Brain microvascular endothelial cell (primary cell): Measurements from ENCODE around the gene TRIM56.
"Not testable (repeated sequence)": the region's sequence is repeated elsewhere in the genome, so short reads cannot be mapped to it uniquely, and the experiment has no call there.

ENCODE experiments used
- DNase-seq: peaks from one replicate; pipeline ENCODE4 v3.0.0-alpha.2; 2020
- H3K27ac ChIP-seq: fragments of 250-450 bp; sonication (Bioruptor Pico); 2 replicates; pipeline ENCODE4 v1.5.1; 2020; ENCODE audit warnings: mild to moderate bottlenecking, moderate library complexity
- H3K27me3 ChIP-seq: fragments of 250-450 bp; sonication (Bioruptor Pico); replicated peaks from 2 replicates; pipeline ENCODE4 v1.5.1; 2020; ENCODE audit warnings: mild to moderate bottlenecking
- H3K36me3 ChIP-seq: fragments of 250-450 bp; sonication (Bioruptor Pico); replicated peaks from 2 replicates; pipeline ENCODE4 v1.5.1; 2020; ENCODE audit warnings: mild to moderate bottlenecking
- H3K4me3 ChIP-seq: 2 replicates; pipeline ENCODE4 v1.5.1; 2011; ENCODE audit warnings: low read depth, mild to moderate bottlenecking, control low read depth, low read length, moderate library complexity
- CTCF ChIP-seq: IDR thresholded peaks from 2 replicates; pipeline ENCODE4 v1.5.1; 2011; ENCODE audit warnings: low read depth, mild to moderate bottlenecking, moderate library complexity, low read length, control low read depth, inconsistent platforms; ENCODE audit errors: missing control alignments
- in situ Hi-C: cut with HindIII; loops from 2 replicates; pipeline ENCODE4 v1.10.0; 2017; ENCODE audit warnings: low sequenced_read_pairs, low pct_ligation_motif_present

TRIM56 gene

GRCh38 chr7:101088858-101089529, 3.7 kb downstream of the TRIM56 start:
- H3K27ac ChIP-seq: no peak overlapping the region
- H3K36me3 ChIP-seq: peaks cover 21% of the 10 kb centered on the region
- no peak for TF ChIP-seq CTCF
- in situ Hi-C loops: no loop called here
- no peak overlapping the region for H3K4me3 ChIP-seq
- no peak for DNase-seq
- no peaks in the 10 kb centered on the region for H3K27me3 ChIP-seq

DNA sequence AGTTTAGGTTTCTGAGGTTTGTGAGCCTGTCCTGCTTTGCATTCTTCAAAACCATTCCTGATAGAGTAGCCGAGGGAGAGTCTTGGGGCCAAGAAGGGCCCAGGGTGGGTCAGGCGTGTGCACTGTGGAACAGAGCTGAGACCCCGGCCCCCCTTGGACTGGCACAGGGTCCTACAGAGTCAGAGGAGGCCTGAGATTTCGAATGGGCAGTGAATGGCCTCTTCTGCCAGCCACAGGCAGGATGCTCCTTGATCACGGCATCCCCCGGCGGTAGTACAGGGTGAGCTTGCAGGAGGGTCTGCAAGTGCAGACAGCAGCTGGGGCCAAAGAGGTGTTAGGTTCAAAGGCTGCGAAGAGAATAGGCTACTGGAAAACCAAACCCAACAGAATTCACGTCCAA, 4.6 kb downstream of the TRIM56 start:
- Histone ChIP-seq H3K27me3 (no peaks in the 10 kb centered on the region), H3K36me3 (peaks cover 21% of the 10 kb centered on the region), H3K27ac (no peak overlapping the region), H3K4me3 (no peak overlapping the region)
- no peak for DNase-seq
- TF ChIP-seq CTCF: no peak
- in situ Hi-C loops: no loop called here

DNA sequence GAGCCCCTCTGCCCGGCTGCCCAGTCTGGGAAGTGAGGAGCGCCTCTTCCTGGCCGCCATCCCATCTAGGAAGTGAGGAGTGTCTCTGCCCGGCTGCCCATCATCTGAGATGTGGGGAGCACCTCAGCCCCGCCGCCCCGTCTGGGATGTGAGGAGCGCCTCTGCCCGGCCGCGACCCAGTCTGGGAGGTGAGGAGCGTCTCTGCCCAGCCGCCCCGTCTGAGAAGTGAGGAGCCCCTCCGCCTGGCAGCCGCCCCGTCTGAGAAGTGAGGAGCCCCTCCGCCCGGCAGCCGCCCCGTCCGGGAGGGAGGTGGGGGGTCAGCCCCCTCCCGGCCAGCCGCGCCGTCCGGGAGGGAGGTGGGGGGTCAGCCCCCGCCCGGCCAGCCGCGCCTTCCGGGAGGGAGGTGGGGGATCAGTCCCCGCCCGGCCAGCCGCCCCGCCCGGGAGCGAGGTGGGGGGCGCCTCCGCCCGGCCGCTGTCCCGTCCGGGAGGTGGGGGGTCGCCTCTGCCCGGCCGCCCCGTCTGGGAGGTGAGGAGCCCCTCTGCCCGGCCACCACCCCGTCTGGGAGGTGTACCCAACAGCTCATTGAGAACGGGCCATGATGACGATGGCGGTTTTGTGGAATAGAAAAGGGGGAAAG, 7.1 kb downstream of the TRIM56 start:
- in situ Hi-C loops, DNase-seq, H3K27me3 ChIP-seq, H3K4me3 ChIP-seq: not testable (repeated sequence)
- peak overlapping the region; percentile 85 for H3K27ac ChIP-seq
- peaks cover 21% of the 10 kb centered on the region for H3K36me3 ChIP-seq

DNA sequence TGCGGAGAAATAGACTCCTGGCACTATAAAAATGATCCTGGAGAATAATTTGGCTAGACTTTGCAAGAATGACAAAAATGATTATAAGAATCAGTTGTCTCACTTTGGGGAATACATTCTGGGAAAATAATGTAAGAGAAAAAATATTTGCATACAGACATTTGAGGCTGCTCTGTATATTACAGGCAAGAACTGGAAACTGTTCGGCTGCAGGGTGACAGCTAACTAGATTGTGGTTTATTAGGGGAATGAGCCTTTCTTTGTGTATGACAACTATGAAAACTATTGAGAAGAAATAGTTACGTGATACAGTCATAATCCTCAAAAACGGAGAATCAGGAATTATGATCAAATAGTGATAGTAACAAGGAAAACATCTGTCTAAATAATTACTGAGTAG, 8.6 kb downstream of the TRIM56 start:
- no peak for TF ChIP-seq CTCF
- Histone ChIP-seq H3K27me3 (no peaks in the 10 kb centered on the region), H3K27ac (peak overlapping the region; percentile 85), H3K36me3 (peaks cover 6% of the 10 kb centered on the region), H3K4me3 (no peak overlapping the region)
- DNase-seq: peak; percentile 64
- in situ Hi-C loops: no loop called here

DNA sequence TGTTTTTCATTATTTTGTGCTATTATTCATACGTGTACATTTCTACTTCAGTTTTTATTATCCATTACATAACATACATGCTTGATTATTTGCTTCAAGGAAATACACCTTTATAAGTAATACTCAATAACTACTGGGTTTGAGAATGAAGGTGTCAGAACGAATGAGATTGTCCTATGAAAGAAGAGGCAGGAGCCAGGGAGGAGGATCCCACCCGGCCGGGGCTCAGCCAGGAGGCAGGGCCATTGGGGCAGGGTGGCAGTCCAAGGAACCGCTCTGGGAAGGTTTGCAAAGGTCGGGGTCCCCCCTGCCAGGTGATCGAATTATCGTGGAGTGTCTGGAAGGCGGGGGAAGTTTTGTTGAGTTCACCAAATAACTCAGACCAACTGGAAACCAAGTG, 9.1 kb downstream of the TRIM56 start:
- Histone ChIP-seq H3K27ac (peak overlapping the region; percentile 85), H3K4me3 (peak overlapping the region; percentile 16), H3K27me3 (no peaks in the 10 kb centered on the region), H3K36me3 (peaks cover 2% of the 10 kb centered on the region)
- TF ChIP-seq CTCF: no peak
- DNase-seq: no peak
- in situ Hi-C loops: no loop called here

DNA sequence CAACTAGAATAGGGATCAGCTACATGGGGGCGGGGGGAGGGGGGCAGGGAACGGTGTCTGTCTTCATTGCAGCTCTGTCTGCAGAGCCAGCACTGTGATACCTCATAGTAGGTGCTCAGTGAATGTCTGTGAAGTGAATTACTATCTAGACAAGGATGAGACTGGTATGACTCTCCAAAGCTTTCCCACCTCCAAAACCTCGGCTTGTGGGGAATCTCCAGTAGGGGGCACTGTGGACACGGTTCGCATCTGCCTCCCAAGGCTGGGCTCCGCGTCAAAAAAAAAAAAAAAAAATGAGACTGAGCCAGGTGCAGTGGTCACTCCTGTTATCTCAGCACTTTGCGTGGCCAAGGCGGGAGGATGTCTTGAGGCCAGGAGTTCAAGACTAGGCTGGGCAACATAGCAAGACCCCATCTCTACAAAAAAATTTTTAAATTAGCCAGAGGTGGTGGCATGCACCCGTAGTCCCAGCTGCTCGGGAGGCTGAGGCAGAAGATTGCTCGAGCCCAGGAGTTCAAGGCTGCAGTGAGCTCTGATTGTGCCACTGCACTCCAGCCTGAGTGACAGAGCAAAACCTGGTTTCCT, 9.6 kb downstream of the TRIM56 start:
- H3K36me3 ChIP-seq: no peaks in the 10 kb centered on the region
- peak overlapping the region; percentile 85 for H3K27ac ChIP-seq
- peak; percentile 68 for DNase-seq
- in situ Hi-C loops: no loop called here
- H3K27me3 ChIP-seq: no peaks in the 10 kb centered on the region
- TF ChIP-seq CTCF: peak; percentile 88
- peak overlapping the region; percentile 16 for H3K4me3 ChIP-seq
